Common myeloid progenitor, CD34-positive (primary cell): ENCODE data around the gene PPL. TPM values are rescaled to one million over a fixed set of nuclear protein-coding genes. Genes with fewer than 3 reads are reported as not detected.

Source experiments
- CTCF ChIA-PET: fragments of 350-600 bp; sonication (Branson Sonifier 250); formaldehyde crosslinking; loops from one replicate; lab custom pipeline; 2021; ENCODE audit warnings: antibody characterized with exemption; lab: Charles Lee
- POLR2A ChIA-PET: fragments of 350-600 bp; sonication (Branson Sonifier 250); formaldehyde crosslinking; loops from one replicate; lab custom pipeline; 2021; ENCODE audit warnings: antibody characterized with exemption; lab: Charles Lee
- DNase-seq, 3 donors: peaks; one replicate each; pipeline versions ENCODE4 v3.0.0 to v3.0.0-alpha.2; 2013
- H3K27ac ChIP-seq, 2 experiments: 1 replicate in 1 of 2; 2 replicates in 1 of 2; pipeline ENCODE4 v1.7.0; 2013; ENCODE audit warnings: inconsistent platforms in 2 of 2, low read length in 2 of 2, mild to moderate bottlenecking in 2 of 2, low read depth in 1 of 2, moderate library complexity in 1 of 2; ENCODE audit not compliant: severe bottlenecking in 2 of 2, insufficient read depth in 1 of 2, poor library complexity in 1 of 2
- H3K27me3 ChIP-seq, 5 experiments: replicated peaks in 2 of 5; 1 replicate in 3 of 5; 2 replicates in 2 of 5; pipeline versions ENCODE4 v1.6.1 to v1.7.0; 2013; ENCODE audit warnings: low read length in 4 of 5, mild to moderate bottlenecking in 2 of 5, moderate library complexity in 2 of 5, inconsistent platforms in 1 of 5; ENCODE audit not compliant: insufficient read depth in 5 of 5, control insufficient read depth in 4 of 5
- H3K36me3 ChIP-seq, 4 experiments: 1 replicate in 2 of 4; 2 replicates in 2 of 4; pipeline versions ENCODE4 v1.6.1 to v1.7.0; 2013; ENCODE audit warnings: low read length in 3 of 4, control low read depth in 1 of 4, mild to moderate bottlenecking in 1 of 4; ENCODE audit not compliant: control insufficient read depth in 4 of 4, insufficient read depth in 4 of 4
- H3K4me1 ChIP-seq, 4 experiments: 1 replicate in 3 of 4; 2 replicates in 1 of 4; pipeline versions ENCODE4 v1.6.1 to v1.7.1; 2013; ENCODE audit warnings: low read length in 3 of 4, mild to moderate bottlenecking in 3 of 4, control low read depth in 1 of 4, inconsistent platforms in 1 of 4, moderate library complexity in 1 of 4; ENCODE audit not compliant: control insufficient read depth in 4 of 4, insufficient read depth in 4 of 4; ENCODE audit errors: control extremely low read depth in 1 of 4
- H3K4me3 ChIP-seq, 7 experiments: 1 replicate in 4 of 7; 2 replicates in 3 of 7; pipeline versions ENCODE4 v1.5.1 to v1.7.0; 2013; ENCODE audit warnings: mild to moderate bottlenecking in 7 of 7, low read length in 6 of 7, moderate library complexity in 6 of 7, inconsistent platforms in 2 of 7, low read depth in 2 of 7, control low read depth in 1 of 7; ENCODE audit not compliant: insufficient read depth in 4 of 7, control insufficient read depth in 1 of 7; ENCODE audit errors: extremely low read depth in 1 of 7
- H3K9me3 ChIP-seq, 5 experiments: 1 replicate in 4 of 5; 2 replicates in 1 of 5; pipeline versions ENCODE4 v1.6.1 to v1.7.1; 2013; ENCODE audit warnings: low read length in 4 of 5, mild to moderate bottlenecking in 2 of 5, inconsistent platforms in 1 of 5, low read depth in 1 of 5, moderate library complexity in 1 of 5; ENCODE audit not compliant: control insufficient read depth in 4 of 5, insufficient read depth in 2 of 5; ENCODE audit errors: control extremely low read depth in 1 of 5
- WGBS: methylation state at CpG from one replicate; pipeline ENCODE4 v1.1.5; 2013; ENCODE audit not compliant: insufficient coverage; 5-methylcytosine and 5-hydroxymethylcytosine counted together
- polyA plus RNA-seq: library from polyadenylated mRNA; unstranded; fragments of 120-200 nt; gene quantifications from one replicate; pipeline ENCODE4 v1.2.1, GENCODE V29; 2013

The PPL gene, protein sequence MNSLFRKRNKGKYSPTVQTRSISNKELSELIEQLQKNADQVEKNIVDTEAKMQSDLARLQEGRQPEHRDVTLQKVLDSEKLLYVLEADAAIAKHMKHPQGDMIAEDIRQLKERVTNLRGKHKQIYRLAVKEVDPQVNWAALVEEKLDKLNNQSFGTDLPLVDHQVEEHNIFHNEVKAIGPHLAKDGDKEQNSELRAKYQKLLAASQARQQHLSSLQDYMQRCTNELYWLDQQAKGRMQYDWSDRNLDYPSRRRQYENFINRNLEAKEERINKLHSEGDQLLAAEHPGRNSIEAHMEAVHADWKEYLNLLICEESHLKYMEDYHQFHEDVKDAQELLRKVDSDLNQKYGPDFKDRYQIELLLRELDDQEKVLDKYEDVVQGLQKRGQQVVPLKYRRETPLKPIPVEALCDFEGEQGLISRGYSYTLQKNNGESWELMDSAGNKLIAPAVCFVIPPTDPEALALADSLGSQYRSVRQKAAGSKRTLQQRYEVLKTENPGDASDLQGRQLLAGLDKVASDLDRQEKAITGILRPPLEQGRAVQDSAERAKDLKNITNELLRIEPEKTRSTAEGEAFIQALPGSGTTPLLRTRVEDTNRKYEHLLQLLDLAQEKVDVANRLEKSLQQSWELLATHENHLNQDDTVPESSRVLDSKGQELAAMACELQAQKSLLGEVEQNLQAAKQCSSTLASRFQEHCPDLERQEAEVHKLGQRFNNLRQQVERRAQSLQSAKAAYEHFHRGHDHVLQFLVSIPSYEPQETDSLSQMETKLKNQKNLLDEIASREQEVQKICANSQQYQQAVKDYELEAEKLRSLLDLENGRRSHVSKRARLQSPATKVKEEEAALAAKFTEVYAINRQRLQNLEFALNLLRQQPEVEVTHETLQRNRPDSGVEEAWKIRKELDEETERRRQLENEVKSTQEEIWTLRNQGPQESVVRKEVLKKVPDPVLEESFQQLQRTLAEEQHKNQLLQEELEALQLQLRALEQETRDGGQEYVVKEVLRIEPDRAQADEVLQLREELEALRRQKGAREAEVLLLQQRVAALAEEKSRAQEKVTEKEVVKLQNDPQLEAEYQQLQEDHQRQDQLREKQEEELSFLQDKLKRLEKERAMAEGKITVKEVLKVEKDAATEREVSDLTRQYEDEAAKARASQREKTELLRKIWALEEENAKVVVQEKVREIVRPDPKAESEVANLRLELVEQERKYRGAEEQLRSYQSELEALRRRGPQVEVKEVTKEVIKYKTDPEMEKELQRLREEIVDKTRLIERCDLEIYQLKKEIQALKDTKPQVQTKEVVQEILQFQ (N-terminal part only)
- polyA plus RNA-seq = 0.18 TPM

DNA sequence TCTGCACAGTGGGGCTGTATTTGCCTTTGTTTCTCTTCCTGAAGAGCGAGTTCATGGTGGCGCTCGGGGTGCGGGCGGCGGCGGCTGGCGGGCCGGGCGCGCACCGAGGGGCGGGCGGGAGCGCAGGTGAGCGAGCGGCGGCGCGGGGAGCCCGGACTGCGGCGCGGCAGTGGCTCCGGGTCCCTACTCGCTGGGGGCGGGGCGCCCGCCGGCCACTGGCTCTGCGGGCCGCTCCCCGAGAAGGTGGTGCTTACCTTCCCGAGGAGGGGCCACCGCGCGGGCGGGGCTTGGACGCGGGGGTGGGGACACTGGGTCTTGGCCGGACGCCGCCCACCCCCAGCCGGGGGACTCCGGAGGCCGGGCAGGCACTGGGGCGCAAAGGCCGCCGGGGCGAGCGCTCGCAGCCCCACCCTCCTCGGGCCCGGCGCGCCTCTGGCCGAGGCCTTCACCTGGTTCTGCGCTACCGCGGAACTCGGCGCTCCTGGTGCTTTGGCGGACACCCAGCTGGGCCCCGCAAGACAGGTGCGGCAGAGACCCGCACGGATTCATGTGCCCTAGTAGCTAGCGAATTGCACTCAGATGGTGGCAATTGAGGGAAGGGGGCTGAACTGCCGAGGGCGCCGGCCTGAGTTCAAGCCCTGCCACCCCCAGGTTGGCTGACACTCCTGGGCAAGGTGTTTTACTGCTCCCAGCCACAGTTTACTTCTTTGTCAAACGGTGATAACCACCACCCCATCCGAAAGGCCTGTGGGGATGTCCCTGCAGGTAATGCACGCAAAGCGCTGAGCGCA lies at the start of gene PPL:
TSS of gene PPL (minus strand) at position 158 of the 791 bp plus-strand sequence. CDS start at position 55, 103 bp downstream.
- WGBS = 10% methylated on average over 72 of the region's 76 CpGs
- Histone ChIP-seq H3K4me3 (peak within 1 kb of the TSS; percentile 27 to 69 (median 53)), H3K4me1 (peaks cover 0 to 16% (median 14%) of the 10 kb centered on the region in 4 experiments), H3K27ac (no peak within 1 kb of the TSS), H3K27me3 (peaks cover 0 to 63% (median 22%) of the 10 kb centered on the region in 5 experiments), H3K36me3 (no peaks in the 10 kb centered on the region), H3K9me3 (no peaks in the 10 kb centered on the region)
- peak in 1 of 3 donors; percentile 8 for DNase-seq
- ChIA-PET CTCF (interaction anchor here (1.1 kb wide), 1 partner anchor 19 kb away, joined by 4 read pairs; no protein-coding TSS in a partner anchor), POLR2A (interaction anchor here (0.5 kb wide), 1 partner anchor 208 kb away, joined by 3 read pairs; no protein-coding TSS in a partner anchor)

DNA sequence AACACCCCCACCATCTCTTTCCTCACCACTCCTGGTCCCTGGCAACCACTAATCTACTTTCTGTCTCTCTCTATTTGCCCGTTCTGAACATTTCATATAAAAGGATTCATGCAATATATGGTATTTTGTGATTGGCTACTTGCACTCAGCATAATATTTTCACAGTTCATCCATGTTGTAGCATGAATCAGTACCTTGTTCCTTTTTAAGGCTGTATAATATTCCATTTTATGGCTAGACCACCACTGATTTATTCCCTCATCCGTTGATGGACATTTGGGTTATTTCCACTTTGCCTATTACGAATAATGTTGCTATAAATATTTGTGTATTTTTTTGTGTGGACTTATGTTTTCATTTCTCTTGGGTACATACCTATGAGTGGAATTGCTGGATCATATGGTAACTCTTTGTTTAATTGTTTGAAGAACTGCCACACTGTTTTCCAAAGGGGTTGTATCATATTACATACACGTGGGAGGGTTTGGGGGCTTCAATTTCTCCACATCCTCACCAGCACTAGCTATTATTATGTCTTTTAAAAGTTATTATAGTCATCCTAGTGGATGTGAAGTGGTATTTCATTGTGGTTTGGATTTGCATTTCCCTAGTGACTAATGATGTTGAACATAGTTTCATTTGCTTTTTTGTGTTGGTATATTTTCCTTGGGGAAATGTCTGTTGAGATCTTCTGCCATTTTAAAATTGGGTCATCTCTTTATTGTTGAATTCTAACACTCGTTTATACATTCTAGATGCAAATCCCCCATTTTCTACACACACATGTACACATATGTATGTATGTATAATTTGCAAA lies 47.4 kb upstream of the PPL start:
- no CpG with 5 or more reads among the region's 5 CpGs for WGBS
- no peaks in the 10 kb centered on the region for H3K36me3 ChIP-seq
- peaks cover 6 to 47% (median 10%) of the 10 kb centered on the region in 5 experiments for H3K27me3 ChIP-seq
- H3K4me1 ChIP-seq = peaks cover 0 to 14% (median 11%) of the 10 kb centered on the region in 4 experiments
- DNase-seq = peak in 2 of 3 donors; percentile 25 to 47
- H3K27ac ChIP-seq = no peak overlapping the region
- peaks cover 0 to 7% (median 0%) of the 10 kb centered on the region in 5 experiments for H3K9me3 ChIP-seq
- H3K4me3 ChIP-seq = no peak overlapping the region
- ChIA-PET CTCF (interaction anchor here (0.8 kb wide), 1 partner anchor 9 kb away, joined by 3 read pairs; no protein-coding TSS in a partner anchor), POLR2A (no interaction called here)

DNA sequence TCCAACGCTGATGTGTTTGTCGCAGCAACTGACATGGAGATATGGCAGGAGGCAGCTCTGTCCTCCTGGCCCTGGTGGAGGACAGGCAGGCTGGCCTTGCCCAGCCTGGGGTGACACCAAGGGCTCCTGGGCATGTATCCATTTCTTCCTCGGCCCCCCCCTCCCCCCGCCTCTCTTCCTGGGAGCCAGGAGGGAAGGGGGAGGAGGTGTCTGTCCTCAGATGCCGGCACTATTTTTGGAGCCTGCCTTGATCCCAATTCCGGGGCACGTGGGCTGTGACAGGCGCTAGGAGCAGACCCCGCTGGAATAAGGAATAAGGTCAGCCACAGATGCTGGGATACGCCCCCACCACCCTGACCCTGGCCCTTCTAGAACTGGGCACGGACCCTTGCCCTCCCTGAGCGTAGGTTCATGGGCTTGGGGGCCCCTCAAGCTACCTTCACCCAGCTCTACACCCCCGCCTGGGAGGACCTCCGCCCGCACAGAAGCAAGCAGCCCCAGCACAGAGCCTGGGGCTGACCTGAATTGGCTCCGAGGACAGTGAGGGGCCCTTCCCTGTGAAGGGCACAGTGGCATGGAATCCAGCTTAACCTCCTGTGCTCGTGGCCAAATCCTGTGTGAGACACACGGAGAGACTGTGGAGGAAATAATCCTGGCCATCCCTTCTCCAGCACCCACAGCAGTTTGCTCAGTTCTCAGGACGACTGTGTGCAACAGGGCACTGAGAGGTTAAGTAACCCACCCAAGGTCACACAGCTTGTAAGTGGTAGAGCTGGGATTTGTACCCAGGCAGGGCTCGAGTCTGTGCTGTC lies 45.3 kb upstream of the PPL start:
- CTCF ChIA-PET = interaction anchor here (1.0 kb wide), 1 partner anchor 26 kb away, joined by 3 read pairs; no protein-coding TSS in a partner anchor
- peaks cover 0 to 6% (median 2%) of the 10 kb centered on the region in 4 experiments for H3K4me1 ChIP-seq
- H3K36me3 ChIP-seq = no peaks in the 10 kb centered on the region
- no peak overlapping the region for H3K4me3 ChIP-seq
- DNase-seq = no peak
- peaks cover 0 to 28% (median 8%) of the 10 kb centered on the region in 5 experiments for H3K27me3 ChIP-seq
- POLR2A ChIA-PET = no interaction called here
- 60% methylated on average over 16 of the region's 20 CpGs for WGBS
- no peak overlapping the region for H3K27ac ChIP-seq
- peaks cover 0 to 7% (median 0%) of the 10 kb centered on the region in 5 experiments for H3K9me3 ChIP-seq

DNA sequence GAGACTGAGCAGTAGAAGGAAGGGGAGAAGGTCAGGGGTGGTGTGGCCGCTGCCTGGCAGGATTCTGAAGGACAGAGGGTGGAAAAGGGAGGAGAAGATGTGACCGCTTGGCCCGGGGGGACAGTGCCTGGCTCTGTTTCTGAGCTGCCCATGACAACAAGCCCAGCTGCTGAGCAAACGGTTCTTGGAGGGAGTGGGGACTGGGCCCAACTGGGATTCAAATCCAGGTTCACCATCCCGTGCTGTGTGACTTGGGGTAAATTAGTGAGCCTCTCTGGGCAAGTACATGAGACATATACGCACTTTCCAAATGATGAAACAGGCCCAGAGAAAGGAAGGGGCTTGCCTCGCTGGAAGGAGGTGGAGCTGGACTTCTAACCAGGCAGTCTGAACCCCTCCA lies 44.5 kb upstream of the PPL start:
- no peak overlapping the region for H3K4me3 ChIP-seq
- H3K27ac ChIP-seq = no peak overlapping the region
- peaks cover 0 to 5% (median 3%) of the 10 kb centered on the region in 4 experiments for H3K4me1 ChIP-seq
- ChIA-PET CTCF (interaction anchor here (1.0 kb wide), 1 partner anchor 25 kb away, joined by 3 read pairs; no protein-coding TSS in a partner anchor), POLR2A (no interaction called here)
- H3K9me3 ChIP-seq = peaks cover 0 to 6% (median 0%) of the 10 kb centered on the region in 5 experiments
- DNase-seq = no peak
- H3K27me3 ChIP-seq = peaks cover 0 to 20% (median 8%) of the 10 kb centered on the region in 5 experiments
- 94% methylated on average over 5 of the region's 7 CpGs for WGBS
- H3K36me3 ChIP-seq = no peaks in the 10 kb centered on the region

DNA sequence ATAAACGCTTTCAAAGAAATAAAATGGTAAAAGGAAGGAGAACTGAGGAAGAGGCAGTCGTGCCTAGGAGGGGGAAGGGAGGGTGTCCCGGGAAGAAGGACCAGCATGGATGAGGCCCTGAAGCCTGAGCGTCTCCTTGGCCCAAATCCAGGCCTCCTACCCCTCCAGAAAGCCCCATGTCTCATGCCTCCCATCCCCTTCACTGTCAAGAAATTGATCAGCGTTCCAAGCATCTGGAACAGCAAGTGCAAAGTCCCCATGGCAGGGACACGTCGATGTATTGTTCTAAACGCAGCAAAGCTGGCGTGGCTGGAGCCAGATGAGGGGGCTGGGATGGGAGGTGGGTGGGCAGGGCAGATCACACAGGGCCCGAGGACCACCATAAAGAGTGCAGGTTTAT lies 43.7 kb upstream of the PPL start:
- Histone ChIP-seq H3K4me1 (peaks cover 0 to 11% (median 5%) of the 10 kb centered on the region in 4 experiments), H3K27ac (no peak overlapping the region), H3K27me3 (peaks cover 0 to 13% (median 8%) of the 10 kb centered on the region in 5 experiments), H3K4me3 (no peak overlapping the region), H3K36me3 (no peaks in the 10 kb centered on the region), H3K9me3 (peaks cover 0 to 4% (median 0%) of the 10 kb centered on the region in 5 experiments)
- POLR2A ChIA-PET = no interaction called here
- CTCF ChIA-PET = no interaction called here
- 87% methylated on average over 8 of the region's 10 CpGs for WGBS
- no peak for DNase-seq
